Measurements from ENCODE around the gene MAPKBP1.

- TF ChIP-seq, protein P1, sequence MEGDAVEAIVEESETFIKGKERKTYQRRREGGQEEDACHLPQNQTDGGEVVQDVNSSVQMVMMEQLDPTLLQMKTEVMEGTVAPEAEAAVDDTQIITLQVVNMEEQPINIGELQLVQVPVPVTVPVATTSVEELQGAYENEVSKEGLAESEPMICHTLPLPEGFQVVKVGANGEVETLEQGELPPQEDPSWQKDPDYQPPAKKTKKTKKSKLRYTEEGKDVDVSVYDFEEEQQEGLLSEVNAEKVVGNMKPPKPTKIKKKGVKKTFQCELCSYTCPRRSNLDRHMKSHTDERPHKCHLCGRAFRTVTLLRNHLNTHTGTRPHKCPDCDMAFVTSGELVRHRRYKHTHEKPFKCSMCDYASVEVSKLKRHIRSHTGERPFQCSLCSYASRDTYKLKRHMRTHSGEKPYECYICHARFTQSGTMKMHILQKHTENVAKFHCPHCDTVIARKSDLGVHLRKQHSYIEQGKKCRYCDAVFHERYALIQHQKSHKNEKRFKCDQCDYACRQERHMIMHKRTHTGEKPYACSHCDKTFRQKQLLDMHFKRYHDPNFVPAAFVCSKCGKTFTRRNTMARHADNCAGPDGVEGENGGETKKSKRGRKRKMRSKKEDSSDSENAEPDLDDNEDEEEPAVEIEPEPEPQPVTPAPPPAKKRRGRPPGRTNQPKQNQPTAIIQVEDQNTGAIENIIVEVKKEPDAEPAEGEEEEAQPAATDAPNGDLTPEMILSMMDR (IDR thresholded peaks at IDR 0.05): no peak
- TF ChIP-seq POLR2A (IDR thresholded peaks at IDR 0.05): no peak
These were observed 100.5 kb downstream of the MAPKBP1 start for GRCh38 chr15:41874736-41875135.
